ENCODE results near the gene CHI3L1.

DNA sequence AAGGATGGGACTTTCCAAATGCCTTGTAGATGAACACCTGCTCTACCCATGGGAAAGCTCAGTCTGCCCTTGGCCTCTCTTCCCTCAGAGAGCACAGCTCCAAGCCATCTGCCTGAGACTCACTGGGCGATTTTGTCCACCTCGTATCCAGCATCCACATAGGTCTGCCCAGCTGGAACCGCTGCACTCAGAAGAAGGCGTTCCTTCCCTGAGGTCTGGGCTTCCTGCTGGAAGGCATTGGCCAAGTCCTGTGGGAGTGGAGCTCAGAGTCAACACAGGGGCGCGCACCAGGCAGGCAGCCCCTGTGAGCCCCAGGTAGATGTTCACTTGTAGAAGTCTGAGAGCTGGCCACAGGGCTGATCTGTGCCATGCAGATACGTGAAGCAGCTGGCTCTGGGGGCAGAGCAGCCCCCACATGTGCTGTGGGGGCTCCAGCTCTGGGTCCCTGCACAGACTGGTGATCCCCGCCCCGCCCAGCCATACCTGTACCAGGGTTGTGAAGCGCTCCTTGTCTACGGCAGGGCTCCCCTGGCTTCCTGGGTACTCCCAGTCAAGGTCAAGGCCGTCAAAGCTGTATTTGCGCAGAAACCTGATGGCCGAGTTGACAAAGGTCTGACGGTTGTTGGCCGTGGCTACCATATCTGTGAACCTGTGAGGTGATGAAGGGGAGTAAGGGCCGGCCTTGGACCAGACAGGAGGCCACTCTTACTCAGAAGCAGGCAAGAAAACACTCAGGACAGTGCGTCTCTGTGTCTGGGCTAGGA is 36.7 kb upstream of the CHI3L1 start:
- no peak for TF ChIP-seq POLR2A (IDR thresholded peaks at IDR 0.05)
- TF ChIP-seq, protein P1, sequence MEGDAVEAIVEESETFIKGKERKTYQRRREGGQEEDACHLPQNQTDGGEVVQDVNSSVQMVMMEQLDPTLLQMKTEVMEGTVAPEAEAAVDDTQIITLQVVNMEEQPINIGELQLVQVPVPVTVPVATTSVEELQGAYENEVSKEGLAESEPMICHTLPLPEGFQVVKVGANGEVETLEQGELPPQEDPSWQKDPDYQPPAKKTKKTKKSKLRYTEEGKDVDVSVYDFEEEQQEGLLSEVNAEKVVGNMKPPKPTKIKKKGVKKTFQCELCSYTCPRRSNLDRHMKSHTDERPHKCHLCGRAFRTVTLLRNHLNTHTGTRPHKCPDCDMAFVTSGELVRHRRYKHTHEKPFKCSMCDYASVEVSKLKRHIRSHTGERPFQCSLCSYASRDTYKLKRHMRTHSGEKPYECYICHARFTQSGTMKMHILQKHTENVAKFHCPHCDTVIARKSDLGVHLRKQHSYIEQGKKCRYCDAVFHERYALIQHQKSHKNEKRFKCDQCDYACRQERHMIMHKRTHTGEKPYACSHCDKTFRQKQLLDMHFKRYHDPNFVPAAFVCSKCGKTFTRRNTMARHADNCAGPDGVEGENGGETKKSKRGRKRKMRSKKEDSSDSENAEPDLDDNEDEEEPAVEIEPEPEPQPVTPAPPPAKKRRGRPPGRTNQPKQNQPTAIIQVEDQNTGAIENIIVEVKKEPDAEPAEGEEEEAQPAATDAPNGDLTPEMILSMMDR (IDR thresholded peaks at IDR 0.05), result no peak
